Natural killer cell (primary cell): ENCODE results near the gene MYNN. TPM values are rescaled to one million over a fixed set of nuclear protein-coding genes. Genes with fewer than 3 reads are reported as not detected.
A peak's percentile ranks its signal among the peaks of the same experiment; 100 is the strongest.

ENCODE experiments used
- ATAC-seq, 3 donors: fragments of 150-1000 bp in 2 of 3; fragments of 200-7000 bp in 1 of 3; cut with Tn5 transposase; 1 replicate in 1 of 3; 2 replicates in 2 of 3; pipeline ENCODE4 v1.10.0; 2021; ENCODE audit warnings: mild to moderate bottlenecking in 2 of 3, moderate library complexity in 2 of 3
- DNase-seq, 2 donors: peaks; one replicate each; pipeline versions ENCODE4 v3.0.0 to v3.0.0-alpha.2; 2013 to 2021; ENCODE audit warnings: mixed read lengths in 1 of 2
- H3K27ac ChIP-seq: one replicate; pipeline ENCODE4 v1.5.1; 2013; ENCODE audit warnings: mild to moderate bottlenecking, low read length
- H3K27me3 ChIP-seq: one replicate; pipeline ENCODE4 v1.6.1; 2013; ENCODE audit warnings: low read length; ENCODE audit not compliant: control insufficient read depth, insufficient read depth
- H3K36me3 ChIP-seq: one replicate; pipeline ENCODE4 v1.6.1; 2013; ENCODE audit warnings: low read length; ENCODE audit not compliant: control insufficient read depth, insufficient read depth
- H3K4me1 ChIP-seq: one replicate; pipeline ENCODE4 v1.6.1; 2013; ENCODE audit warnings: low read length; ENCODE audit not compliant: control insufficient read depth, insufficient read depth
- H3K4me3 ChIP-seq: one replicate; pipeline ENCODE4 v1.5.1; 2013; ENCODE audit warnings: low read length
- H3K9me3 ChIP-seq: one replicate; pipeline ENCODE4 v1.6.1; 2013; ENCODE audit warnings: low read length; ENCODE audit not compliant: control insufficient read depth, insufficient read depth
- H3K27ac Mint-ChIP-seq, 2 donors: one replicate each; pipeline ENCODE4 v1.8.0; 2022; ENCODE audit warnings: mild to moderate bottlenecking in 2 of 2, mixed read lengths in 2 of 2, moderate library complexity in 1 of 2
- H3K27me3 Mint-ChIP-seq, 2 donors: one replicate each; pipeline ENCODE4 v1.8.0; 2022; ENCODE audit warnings: low read depth in 2 of 2, mixed read lengths in 2 of 2
- H3K36me3 Mint-ChIP-seq: one replicate; pipeline ENCODE4 v1.8.0; 2022; ENCODE audit warnings: mixed read lengths
- H3K4me1 Mint-ChIP-seq, 2 donors: one replicate each; pipeline ENCODE4 v1.8.0; 2022; ENCODE audit warnings: mixed read lengths in 2 of 2
- H3K4me3 Mint-ChIP-seq: one replicate; pipeline ENCODE4 v1.8.0; 2022; ENCODE audit warnings: mild to moderate bottlenecking, moderate library complexity, mixed read lengths
- H3K9me3 Mint-ChIP-seq, 2 donors: one replicate each; pipeline ENCODE4 v1.8.0; 2022; ENCODE audit warnings: mixed read lengths in 2 of 2
- CTCF ChIP-seq: fragments of 200-600 bp; IDR thresholded peaks from one replicate; pipeline ENCODE4 v1.8.0; 2022; ENCODE audit warnings: antibody characterized with exemption
- WGBS: methylation state at CpG from one replicate; pipeline ENCODE4 v1.1.7; 2013; ENCODE audit warnings: missing lambda C conversion rate; ENCODE audit not compliant: insufficient coverage; 5-methylcytosine and 5-hydroxymethylcytosine counted together
- intact Hi-C: fragments of 100-400 bp; cut with micrococcal nuclease; formaldehyde crosslinking; loops from one replicate; pipeline ENCODE4 v1.14.2; 2022
- total RNA-seq, 4 donors: library from RNA; stranded (reverse); fragments of 120-200 nt in 1 of 4; gene quantifications; one replicate each; pipeline versions ENCODE4 v1.2.3 to v1.2.4, GENCODE V29; 2013 to 2022

MYNN gene
- total RNA-seq, 3 donors from 2014 or later (not counting 1 experiment from before 2014, with no cell fraction given) = 19.5 to 29.9 (median 29.2) TPM

- Mint-ChIP-seq H3K27ac (no peak overlapping the region), H3K36me3 (no peaks in the 10 kb centered on the region), H3K27me3 (peaks cover 0 to 4% of the 10 kb centered on the region in 2 donors), H3K4me1 (peaks cover 25 to 29% of the 10 kb centered on the region in 2 donors), H3K9me3 (no peaks in the 10 kb centered on the region), H3K4me3 (no peak overlapping the region)
- Histone ChIP-seq H3K27ac (no peak overlapping the region), H3K4me3 (no peak overlapping the region), H3K9me3 (peaks cover 2% of the 10 kb centered on the region), H3K36me3 (no peaks in the 10 kb centered on the region), H3K27me3 (no peaks in the 10 kb centered on the region), H3K4me1 (peaks cover 14% of the 10 kb centered on the region)
- intact Hi-C loops = loop anchor here (5.0 kb wide), 1 partner anchor 422 kb away; the partner anchor contains the start of gene PHC3
- 94% methylated on average over 4 of the region's 4 CpGs for WGBS
- no peak for TF ChIP-seq CTCF
- DNase-seq (no peak), ATAC-seq (no peak)
Measured at GRCh38 chr3:169760479-169760878, 12.7 kb upstream of the MYNN start.

GRCh38 chr3:169764312-169764881 is 8.8 kb upstream of the MYNN start:
- H3K27me3 ChIP-seq = no peaks in the 10 kb centered on the region
- Mint-ChIP-seq H3K4me3 (peak overlapping the region; percentile 99), H3K36me3 (no peaks in the 10 kb centered on the region), H3K4me1 (peaks cover 28 to 36% of the 10 kb centered on the region in 2 donors), H3K27ac (peak overlapping the region; percentile 90 to 92), H3K9me3 (no peaks in the 10 kb centered on the region), H3K27me3 (no peaks in the 10 kb centered on the region)
- DNase-seq (peak in 1 of 2 donors; percentile 78), ATAC-seq (peak; percentile 39 to 59 (median 45))
- peaks cover 2% of the 10 kb centered on the region for H3K9me3 ChIP-seq
- peak overlapping the region; percentile 95 for H3K4me3 ChIP-seq
- TF ChIP-seq CTCF = no peak
- intact Hi-C loops = loop anchor here (5.0 kb wide), 1 partner anchor 418 kb away; the partner anchor contains the start of gene PHC3
- H3K27ac ChIP-seq = peak overlapping the region; percentile 95
- under 1% methylated on average over 46 of the region's 46 CpGs for WGBS
- peaks cover 15% of the 10 kb centered on the region for H3K4me1 ChIP-seq
- no peaks in the 10 kb centered on the region for H3K36me3 ChIP-seq

- Histone ChIP-seq H3K4me3 (peak within 1 kb of the TSS; percentile 95), H3K27me3 (no peaks in the 10 kb centered on the region)
Measured at GRCh38 chr3:169764882-169765612, 8.1 kb upstream of the MYNN start, which contains the start of gene TERC. TERC (minus strand) TSS chr3:169765060.

More at GRCh38 chr3:169764882-169765612, 8.1 kb upstream of the MYNN start, which contains the start of gene TERC:
- Histone ChIP-seq H3K4me1 (peaks cover 15% of the 10 kb centered on the region), H3K36me3 (no peaks in the 10 kb centered on the region), H3K27ac (peak within 1 kb of the TSS; percentile 95), H3K9me3 (peaks cover 2% of the 10 kb centered on the region)
- Mint-ChIP-seq H3K4me1 (peaks cover 31 to 39% of the 10 kb centered on the region in 2 donors), H3K27ac (peak within 1 kb of the TSS; percentile 90 to 92), H3K4me3 (peak within 1 kb of the TSS; percentile 99), H3K27me3 (no peaks in the 10 kb centered on the region), H3K36me3 (no peaks in the 10 kb centered on the region), H3K9me3 (no peaks in the 10 kb centered on the region)
- peak; percentile 77 to 89 (median 84) for ATAC-seq
- intact Hi-C loops = loop anchor here (1.0 to 5.0 kb wide), 4 partner anchors 8 to 417 kb away; partner anchors contain the start of genes GPR160, MYNN, PHC3 and SEC62
- TF ChIP-seq CTCF = no peak
- peak; percentile 72 to 97 for DNase-seq
- WGBS = 8% methylated on average over 42 of the region's 42 CpGs
